K562 (cell line): ENCODE measurements around the gene CXCR6. TPM values are rescaled to one million over a fixed set of nuclear protein-coding genes. Genes with fewer than 3 reads are reported as not detected.
A peak's percentile ranks its signal among the peaks of the same experiment; 100 is the strongest.

Experiments
- ARID1B ChIP-seq: fragments of 450-650 bp; IDR thresholded peaks from 2 replicates; pipeline ENCODE4 v1.6.1; 2016; ENCODE audit warnings: antibody characterized with exemption, mild to moderate bottlenecking, inconsistent platforms
- BDP1 ChIP-seq: IDR thresholded peaks from 3 replicates; pipeline ENCODE4 v1.6.1; 2011; ENCODE audit not compliant: insufficient read length, insufficient read depth
- CBFA2T3 ChIP-seq: fragments of 450-650 bp; IDR thresholded peaks from 2 replicates; pipeline ENCODE4 v1.6.1; 2017
- DPF2 ChIP-seq: fragments of 450-650 bp; IDR thresholded peaks from 2 replicates; pipeline ENCODE4 v1.6.1; 2016
- E2F5 ChIP-seq: sonication (generic); formaldehyde crosslinking; IDR thresholded peaks from 2 replicates; pipeline ENCODE4 v1.8.0; 2022; ENCODE audit warnings: mild to moderate bottlenecking, missing genetic modification reagents
- GATA2 ChIP-seq: sonication (generic); formaldehyde crosslinking; IDR thresholded peaks from 2 replicates; pipeline ENCODE4 v1.4.0; 2020; ENCODE audit warnings: mild to moderate bottlenecking, missing genetic modification reagents
- JUND ChIP-seq, 2 experiments: IDR thresholded peaks; 2 replicates in 1 of 2; 3 replicates in 1 of 2; pipeline ENCODE4 v1.6.1; 2011; ENCODE audit warnings: borderline replicate concordance in 2 of 2, low read depth in 2 of 2, low read length in 2 of 2, improper control_type of control experiment in 1 of 2, missing biosample characterization in 1 of 2, missing genetic modification characterization in 1 of 2, missing genetic modification reagents in 1 of 2
- NBN ChIP-seq: fragments of 450-650 bp; IDR thresholded peaks from 2 replicates; pipeline ENCODE4 v1.6.1; 2016; ENCODE audit warnings: low read depth, mild to moderate bottlenecking
- NFE2 ChIP-seq: IDR thresholded peaks from 2 replicates; pipeline ENCODE4 v1.6.1; 2014; ENCODE audit warnings: antibody characterized with exemption, low read depth
- NFRKB ChIP-seq: fragments of 450-650 bp; IDR thresholded peaks from 2 replicates; pipeline ENCODE4 v1.6.1; 2016; ENCODE audit warnings: low read depth
- PRMT5 ChIP-seq: sonication (generic); formaldehyde crosslinking; IDR thresholded peaks from 2 replicates; pipeline ENCODE4 v1.5.0; 2020; ENCODE audit warnings: missing genetic modification reagents
- RBBP5 ChIP-seq: fragments of 200-600 bp; sonication (generic); IDR thresholded peaks from 2 replicates; pipeline ENCODE4 v1.6.1; 2012; ENCODE audit warnings: borderline replicate concordance, mild to moderate bottlenecking, low read length, control low read depth, inconsistent platforms; ENCODE audit not compliant: insufficient read depth, poor library complexity, severe bottlenecking
- SMARCA4 ChIP-seq: fragments of 450-650 bp; IDR thresholded peaks from 2 replicates; pipeline ENCODE4 v1.6.1; 2016
- TEAD1 ChIP-seq, 2 experiments: fragments of 450-650 bp in 1 of 2; sonication (generic) in 1 of 2; formaldehyde crosslinking; IDR thresholded peaks; 2 replicates each; pipeline versions ENCODE4 v1.4.0 to v1.8.0; 2020 to 2022; ENCODE audit warnings: mild to moderate bottlenecking in 2 of 2, missing genetic modification reagents in 1 of 2
- TEAD4 ChIP-seq, 2 experiments: sonication (generic) in 1 of 2; formaldehyde crosslinking in 1 of 2; IDR thresholded peaks; 2 replicates each; pipeline versions ENCODE4 v1.6.1 to v1.8.0; 2012 to 2022; ENCODE audit warnings: borderline replicate concordance in 1 of 2, inconsistent platforms in 1 of 2, low read length in 1 of 2, mild to moderate bottlenecking in 1 of 2, missing genetic modification reagents in 1 of 2
- ZNF407 ChIP-seq: fragments of 450-650 bp; IDR thresholded peaks from 2 replicates; pipeline ENCODE4 v1.6.1; 2016; ENCODE audit warnings: low read depth
- ZNF561 ChIP-seq: fragments of 450-650 bp; formaldehyde crosslinking; conservative IDR thresholded peaks from 2 replicates; pipeline ENCODE4 v1.4.0; 2020; ENCODE audit warnings: mild to moderate bottlenecking, moderate library complexity
- polyA plus RNA-seq, 8 experiments: library from polyadenylated mRNA; depleted of rRNA in 4 of 8; stranded (reverse) in 5 of 8; unstranded in 3 of 8; fragments of >200 nt; fragmentation: Nextera tagmentation in 2 of 8; fragmentation: Illumina TruSeq in 1 of 8; extraction: Ambion mirVana in 2 of 8; extraction: Trizol in 1 of 8; gene quantifications; 2 replicates each; pipeline versions ENCODE4 v1.2.1 to v1.2.3, GENCODE V29; 2011 to 2014; ENCODE audit warnings: inconsistent platforms in 1 of 8, missing spikeins in 1 of 8
- total RNA-seq, 7 experiments: library from RNA; depleted of rRNA in 6 of 7; stranded (reverse); fragments of >200 nt in 6 of 7; fragmentation: Illumina TruSeq in 2 of 7; extraction: Trizol in 2 of 7; gene quantifications; 2 replicates each; pipeline versions ENCODE4 v1.2.1 to v1.2.3, GENCODE V29; 2011 to 2021; ENCODE audit warnings: low replicate concordance in 1 of 7

Gene CXCR6
- total and polyA plus RNA-seq, 9 of the 15 experiments (the other 6 are each of a cell fraction or from before 2014, with no cell fraction given), result 0.28 TPM; not detected in 8

GRCh38 chr3:45981346-45982074 lies 38.2 kb downstream of the CXCR6 start (continued):
- no peak for TF ChIP-seq ZNF407
- TF ChIP-seq NFE2, result peak; percentile 12; the same call in 1 of the 2 replicates
- no peak for TF ChIP-seq BDP1
- TF ChIP-seq ARID1B, result peak; percentile 75
- peak; percentile 7; the same call in 1 of the 2 replicates for TF ChIP-seq TEAD4 (IDR thresholded peaks at IDR 0.05; ENCODE audit: low read length)
- no peak for TF ChIP-seq TEAD4 (CRISPR knock-in tag; IDR thresholded peaks at IDR 0.05; ENCODE audit: borderline replicate concordance)
- TF ChIP-seq JUND (IDR thresholded peaks at IDR 0.05; ENCODE audit: borderline replicate concordance, low read depth, low read length), result peak; percentile 93
- peak; percentile 92 for TF ChIP-seq JUND (tag; IDR thresholded peaks at IDR 0.05; ENCODE audit: borderline replicate concordance, low read depth, low read length)
- TF ChIP-seq NFRKB, result no peak
- no peak for TF ChIP-seq PRMT5 (CRISPR knock-in tag)
- TF ChIP-seq RBBP5, result no peak
- peak; percentile 63 for TF ChIP-seq DPF2
- TF ChIP-seq GATA2 (CRISPR knock-in tag), result no peak
- no peak for TF ChIP-seq TEAD1 (CRISPR knock-in tag; IDR thresholded peaks at IDR 0.05)
- TF ChIP-seq SMARCA4, result peak; percentile 61; the same call in 1 of the 2 replicates
- no peak for TF ChIP-seq ZNF561 (CRISPR knock-in tag)
- TF ChIP-seq NBN, result no peak
- TF ChIP-seq E2F5 (CRISPR knock-in tag), result no peak
- TF ChIP-seq CBFA2T3, result peak; percentile 59
